ENCODE measurements around the gene RNF41.
"Not testable (repeated sequence)": the region's sequence is repeated elsewhere in the genome, so short reads cannot be mapped to it uniquely, and the experiment has no call there.

Gene RNF41

DNA sequence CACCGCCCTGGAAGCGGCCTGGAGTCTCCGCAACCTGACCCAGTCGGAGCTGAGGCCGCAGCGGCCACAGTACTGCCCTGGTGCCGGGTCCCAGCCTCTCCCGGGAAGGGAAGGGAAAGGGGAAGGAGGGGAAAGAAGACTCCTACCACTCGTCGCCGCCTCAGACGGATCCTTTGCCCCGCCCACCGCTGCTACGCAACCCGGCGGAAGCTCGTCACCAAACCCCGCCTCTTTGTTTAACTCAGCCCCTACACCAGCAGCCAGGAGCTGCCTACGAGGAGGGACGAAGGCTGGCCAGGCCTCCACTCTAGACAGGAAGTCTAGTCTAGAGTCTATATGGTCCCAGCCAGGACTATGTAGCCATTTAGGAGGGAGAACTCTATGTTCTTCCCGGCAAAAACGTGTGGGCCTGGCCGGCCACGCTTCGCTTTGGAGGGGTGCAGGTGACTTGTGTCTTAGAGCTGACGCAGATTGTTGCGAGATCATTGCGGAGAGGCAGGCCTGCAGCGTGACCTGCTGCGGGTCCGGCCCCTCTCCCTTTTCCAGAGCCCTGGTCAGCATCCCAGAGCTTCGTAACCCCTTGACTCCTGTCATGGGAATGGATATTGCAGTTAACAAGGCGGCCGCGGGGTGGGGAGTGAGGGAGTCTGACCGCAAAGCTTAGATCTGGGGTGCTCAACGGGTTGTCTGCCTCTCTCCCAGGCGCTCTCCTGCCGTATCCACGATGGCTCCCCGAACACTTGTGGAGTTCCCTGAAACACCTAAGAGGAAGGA is at the start of gene RNF41:
RNF41 (minus strand) TSS at position 166 of the 774 bp plus-strand sequence. CDS start 7,875 bp downstream, outside the sequence.
- peak; percentile 92 to 97 for DNase-seq

GRCh38 chr12:56271031-56271430 is 49.3 kb upstream of the RNF41 start:
- DNase-seq: peak in 1 of 2 donors; percentile 5

- DNase-seq: peak in 1 of 2 donors; percentile 16
Measured at GRCh38 chr12:56267443-56268071, 45.8 kb upstream of the RNF41 start.

DNA sequence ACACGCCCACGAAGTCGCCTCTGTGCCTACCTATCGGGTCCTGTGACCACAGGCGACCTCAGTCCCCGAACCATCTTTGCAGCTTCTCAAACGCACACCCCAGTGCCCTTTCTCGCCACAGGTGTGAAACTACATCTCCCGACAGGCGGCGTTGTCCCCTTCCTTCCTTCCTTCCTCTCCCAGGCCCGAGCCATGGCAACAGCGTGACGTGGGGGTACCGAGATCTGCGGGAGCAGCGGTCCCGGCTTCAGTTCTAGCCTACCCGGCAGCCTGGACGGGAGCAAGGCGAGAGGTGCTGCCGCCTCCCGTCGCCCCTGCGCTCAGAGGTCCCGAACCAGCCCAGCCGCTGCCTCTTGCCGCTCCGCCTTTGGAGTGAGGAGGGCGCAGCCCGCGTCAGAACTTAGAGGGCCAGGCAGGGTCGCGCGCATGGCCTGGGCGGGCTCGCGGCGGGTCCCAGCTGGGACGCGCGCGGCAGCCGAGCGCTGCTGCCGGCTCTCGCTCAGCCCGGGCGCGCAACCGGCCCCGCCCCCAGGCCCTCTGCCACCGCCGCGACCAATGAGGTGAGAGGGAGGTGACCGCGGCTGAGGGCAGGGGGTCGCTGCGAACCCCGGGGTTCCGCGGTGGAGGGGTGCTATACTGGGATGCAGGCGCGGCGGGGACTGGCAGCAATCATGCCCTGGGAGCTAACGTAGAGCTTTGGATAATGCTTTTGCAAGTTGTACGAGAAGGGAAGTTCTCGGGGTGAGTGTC is 45.1 kb upstream of the RNF41 start, which contains the start of gene COQ10A:
COQ10A (plus strand) TSS at position 250 of the 750 bp plus-strand sequence; CDS start at position 427, 177 bp downstream.
- peak; percentile 53 to 80 for DNase-seq

DNA sequence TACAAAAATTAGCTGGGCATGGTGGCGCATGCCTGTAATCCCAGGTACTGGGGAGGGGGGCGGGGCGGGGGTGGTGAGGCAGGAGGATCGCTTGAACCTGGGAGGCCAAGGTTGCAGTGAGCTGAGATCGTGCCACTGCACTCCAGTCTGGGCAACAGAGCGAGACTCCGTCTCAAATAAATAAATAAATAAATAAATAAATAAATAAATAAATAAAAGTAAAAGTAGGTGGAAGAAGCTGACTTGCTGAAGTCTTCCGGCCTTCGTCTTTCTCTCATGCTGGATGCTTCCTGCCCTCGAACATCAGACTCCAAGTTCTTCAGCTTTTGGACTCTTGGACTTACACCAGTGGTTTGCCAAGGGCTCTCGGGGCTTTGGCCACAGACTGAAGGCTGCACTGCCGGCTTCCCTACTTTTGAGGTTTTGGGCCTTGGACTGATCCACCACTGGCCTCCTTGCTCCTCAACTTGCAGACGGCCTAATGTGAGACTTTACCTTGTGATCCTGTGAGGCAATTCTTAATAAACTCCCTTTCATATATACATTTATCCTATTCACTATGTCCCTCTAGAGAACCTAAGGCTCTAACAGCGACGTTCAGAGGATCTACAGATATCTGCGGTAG is 44.5 kb upstream of the RNF41 start:
- DNase-seq: not testable (repeated sequence)

DNA sequence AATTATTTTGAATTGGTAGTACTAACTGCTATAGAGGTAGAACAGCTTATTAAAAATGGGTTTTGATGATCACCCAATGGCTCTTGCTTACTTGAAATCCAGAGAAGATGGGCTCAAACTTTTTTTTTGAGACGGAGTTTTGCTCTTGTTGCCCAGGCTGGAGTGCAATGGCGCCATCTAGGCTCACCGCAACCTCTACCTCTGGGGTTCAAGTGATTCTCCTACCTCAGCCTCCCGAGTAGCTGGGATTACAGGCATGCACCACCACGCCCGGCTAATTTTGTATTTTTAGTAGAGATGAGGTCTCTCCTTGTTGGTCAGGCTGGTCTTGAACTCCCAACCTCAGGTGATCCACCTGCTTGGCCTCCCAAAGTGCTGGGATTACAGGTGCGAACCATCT is 41.2 kb upstream of the RNF41 start:
- DNase-seq: not testable (repeated sequence)

DNA sequence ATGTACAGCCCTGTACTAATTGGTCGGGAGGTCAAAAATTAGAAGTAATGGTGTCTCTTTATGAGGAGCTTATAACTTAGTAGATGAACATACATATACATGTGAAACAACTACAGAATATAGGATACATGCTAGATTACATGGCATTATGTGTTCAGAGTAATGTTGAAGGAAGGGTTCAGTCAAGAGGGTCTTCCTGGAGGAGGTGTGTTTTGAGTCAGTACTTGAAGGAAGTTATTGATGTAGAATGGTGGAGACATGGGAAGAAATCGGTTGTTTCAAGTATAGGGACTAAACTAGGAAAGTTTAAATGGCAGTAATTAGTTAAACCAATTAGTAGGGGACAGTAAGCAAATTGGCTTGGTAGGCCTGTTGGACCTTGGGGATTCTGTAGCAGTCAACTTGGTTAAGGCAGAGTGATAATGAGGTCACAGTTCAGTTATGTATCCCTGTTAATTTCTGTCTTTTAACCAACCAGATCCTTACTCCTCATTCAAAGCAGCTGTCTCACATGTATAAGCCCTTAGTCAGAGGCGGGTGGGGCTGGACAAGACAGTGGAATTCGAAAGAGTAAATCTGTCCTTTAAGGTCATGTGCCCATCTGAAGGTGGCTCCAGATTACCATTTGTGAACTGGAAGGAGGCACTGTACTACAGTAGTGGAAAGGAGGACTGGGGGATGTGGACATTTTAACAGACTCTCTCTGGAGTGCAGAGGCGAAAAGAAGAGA is 39.9 kb upstream of the RNF41 start:
- no peak for DNase-seq

DNA sequence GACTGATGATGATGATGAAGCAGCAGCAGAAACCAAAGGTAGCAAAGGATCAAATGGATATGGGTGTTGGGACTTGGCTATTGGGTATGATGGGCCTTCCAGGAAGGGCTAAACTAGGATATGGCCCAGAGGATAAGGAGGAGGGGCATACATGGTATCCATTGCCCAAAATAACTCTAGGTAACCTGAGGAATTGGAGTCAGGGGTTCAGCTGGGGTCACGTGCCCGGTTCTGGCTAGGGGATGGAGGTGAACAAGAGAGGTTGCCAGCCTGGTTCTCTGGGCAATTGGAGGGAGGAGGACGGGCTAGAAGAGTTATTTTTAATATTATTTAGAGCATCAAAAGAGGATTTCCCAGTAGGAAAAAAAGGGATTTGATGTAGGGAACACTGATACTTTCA is 39.2 kb upstream of the RNF41 start:
- DNase-seq: no peak

DNA sequence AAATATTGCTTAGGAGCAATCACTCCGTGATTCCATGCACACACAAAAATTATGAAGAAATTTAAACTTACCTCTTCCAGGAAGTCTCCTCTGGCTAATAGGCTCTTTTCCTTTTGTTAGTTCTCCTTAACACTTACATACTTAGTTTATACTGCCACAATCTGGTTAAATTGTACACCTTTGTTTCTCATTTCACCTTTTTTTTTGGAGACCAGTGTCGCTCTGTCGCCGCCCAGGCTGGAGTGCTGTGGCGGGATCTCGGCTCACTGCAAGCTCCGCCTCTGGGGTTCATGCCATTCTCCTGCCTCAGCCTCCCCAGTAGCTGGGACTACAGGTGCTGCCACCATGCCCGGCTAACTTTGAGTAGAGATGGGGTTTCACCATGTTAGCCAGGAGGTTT is 38.7 kb upstream of the RNF41 start:
- DNase-seq: no peak

GRCh38 chr12:56258820-56259183 is 37.1 kb upstream of the RNF41 start:
- DNase-seq: no peak

- peak; percentile 81 to 86 for DNase-seq
Measured at GRCh38 chr12:56258068-56258819, 36.5 kb upstream of the RNF41 start, which contains the start of gene ANKRD52. Gene ANKRD52 (minus strand): TSS chr12:56258384. CDS start chr12:56258269, 115 bp downstream.

- DNase-seq: no peak
Measured at GRCh38 chr12:56257491-56258067, 35.9 kb upstream of the RNF41 start.

DNA sequence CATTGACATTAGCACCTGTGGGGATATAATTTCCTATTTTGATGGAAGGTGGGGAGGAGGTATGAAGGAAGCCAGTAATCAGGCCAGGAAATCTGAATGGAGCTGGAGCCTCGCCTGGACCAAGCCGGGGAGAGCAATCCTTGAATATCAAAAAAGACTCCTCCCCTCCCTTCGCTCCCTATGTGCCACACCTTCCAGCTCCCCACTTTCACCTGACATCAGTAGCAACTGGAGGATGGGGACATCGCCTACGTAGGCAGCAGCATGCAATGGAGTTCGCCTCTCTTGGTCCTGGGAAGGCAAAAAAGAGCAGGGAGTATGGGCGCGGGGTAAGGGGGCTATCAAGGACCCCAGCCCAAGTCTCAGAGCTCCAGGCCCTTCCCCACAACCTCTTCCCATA is 35.3 kb upstream of the RNF41 start:
- DNase-seq: no peak

GRCh38 chr12:56256326-56256960 is 34.7 kb upstream of the RNF41 start:
- DNase-seq: no peak

- DNase-seq: no peak
Measured at GRCh38 chr12:56255671-56256070, 33.9 kb upstream of the RNF41 start.

GRCh38 chr12:56253091-56253490 is 31.4 kb upstream of the RNF41 start:
- DNase-seq: no peak

GRCh38 chr12:56252649-56253048 is 30.9 kb upstream of the RNF41 start:
- DNase-seq: no peak

DNA sequence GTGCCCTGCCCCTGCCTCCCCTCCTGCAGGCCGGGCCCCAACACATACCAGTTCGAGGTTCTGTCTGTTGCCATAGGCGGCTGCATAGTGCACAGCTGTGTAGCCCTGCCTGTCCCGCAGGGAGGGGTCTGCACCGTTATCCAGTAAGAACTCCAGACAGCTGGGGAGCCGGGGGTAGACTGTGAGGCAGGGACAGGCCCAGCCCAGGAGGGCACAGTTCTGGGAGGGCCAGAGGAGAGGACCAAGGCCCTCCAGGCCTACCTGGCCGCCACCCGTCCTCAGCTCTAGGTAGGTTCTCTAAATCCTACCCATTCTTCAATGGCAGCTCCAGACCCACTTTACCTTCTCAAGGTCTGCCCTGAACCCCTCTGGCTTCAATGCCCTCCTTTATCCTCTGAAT is 27.0 kb upstream of the RNF41 start:
- no peak for DNase-seq

DNA sequence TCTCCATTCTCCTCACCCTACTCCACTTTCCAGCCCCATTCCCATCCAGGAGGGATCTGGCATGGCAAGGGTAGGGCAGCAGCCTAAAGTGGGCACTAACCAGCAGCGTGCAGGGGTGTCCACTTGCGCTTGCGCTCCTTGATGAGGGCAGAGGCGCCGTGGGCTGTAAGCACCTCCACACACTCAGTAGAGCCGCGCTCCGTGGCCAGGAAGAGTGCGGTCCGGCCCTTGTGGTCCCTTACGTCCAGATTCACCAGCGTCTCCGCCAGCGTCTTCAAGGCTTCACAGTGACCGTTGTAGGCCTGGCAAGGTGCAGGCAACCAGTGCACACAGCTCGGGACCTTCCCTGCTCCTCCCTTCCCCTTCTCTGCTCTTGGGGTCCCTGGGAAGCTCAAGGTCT is 26.2 kb upstream of the RNF41 start:
- no peak for DNase-seq

GRCh38 chr12:56244494-56244893 is 22.8 kb upstream of the RNF41 start:
- DNase-seq: no peak

DNA sequence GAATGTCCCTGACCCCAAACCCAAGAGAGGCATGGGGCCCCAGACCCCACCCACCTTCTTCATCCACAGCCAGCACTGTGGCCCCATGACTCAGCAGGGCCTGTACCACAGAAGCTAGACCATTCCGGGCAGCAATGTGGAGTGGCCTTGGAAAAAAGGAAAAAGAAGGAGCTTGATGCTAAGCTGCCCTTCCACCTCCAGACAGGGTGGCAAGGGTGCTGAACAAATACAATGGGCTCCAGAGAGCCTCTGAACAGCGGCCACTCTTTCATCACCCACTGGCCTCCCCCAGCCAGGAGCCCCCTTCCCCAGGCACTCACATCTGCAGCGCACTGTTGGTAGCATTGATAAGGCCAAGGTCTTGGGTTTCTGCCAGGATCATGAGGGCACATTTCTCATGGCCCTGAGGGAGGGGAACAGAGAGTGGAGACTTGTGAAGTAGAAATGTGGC is 22.0 kb upstream of the RNF41 start:
- DNase-seq: no peak

Measured in inflammatory macrophage treated with lipopolysaccharide for 1 hour (primary cell).